Memory B cell (primary cell): ENCODE results near the gene GATA3.

Experiments used
- ATAC-seq: fragments of 150-1000 bp; cut with Tn5 transposase; 2 replicates; pipeline ENCODE4 v1.10.0; 2021; ENCODE audit warnings: low read depth, mild to moderate bottlenecking, moderate library complexity
- DNase-seq, 2 donors: peaks; one replicate each; pipeline ENCODE4 v3.0.0; 2022; ENCODE audit warnings: low spot score in 2 of 2
- H3K27ac Mint-ChIP-seq: one replicate; pipeline ENCODE4 v1.8.0; 2022; ENCODE audit warnings: mild to moderate bottlenecking, moderate library complexity, mixed read lengths
- H3K27me3 Mint-ChIP-seq: one replicate; pipeline ENCODE4 v1.8.0; 2022; ENCODE audit warnings: mixed read lengths
- H3K36me3 Mint-ChIP-seq: one replicate; pipeline ENCODE4 v1.8.0; 2022; ENCODE audit warnings: mild to moderate bottlenecking, mixed read lengths
- H3K4me1 Mint-ChIP-seq: one replicate; pipeline ENCODE4 v1.8.0; 2022; ENCODE audit warnings: mixed read lengths
- H3K4me3 Mint-ChIP-seq: one replicate; pipeline ENCODE4 v1.8.0; 2022; ENCODE audit warnings: mild to moderate bottlenecking, moderate library complexity, mixed read lengths
- H3K9me3 Mint-ChIP-seq: one replicate; pipeline ENCODE4 v1.8.0; 2022; ENCODE audit warnings: mixed read lengths

Gene GATA3

GRCh38 chr10:8034466-8035005 lies 20.0 kb upstream of the GATA3 start:
- Mint-ChIP-seq H3K9me3 (peaks cover 6% of the 10 kb centered on the region), H3K27me3 (peaks cover 39% of the 10 kb centered on the region), H3K27ac (no peak overlapping the region), H3K36me3 (peaks cover 1% of the 10 kb centered on the region), H3K4me3 (no peak overlapping the region), H3K4me1 (no peaks in the 10 kb centered on the region)
- ATAC-seq = no peak
- no peak for DNase-seq

- Mint-ChIP-seq H3K4me3 (no peak overlapping the region), H3K27ac (no peak overlapping the region)
- no peak for ATAC-seq
Measured at GRCh38 chr10:8035006-8035640, 19.4 kb upstream of the GATA3 start.

DNA sequence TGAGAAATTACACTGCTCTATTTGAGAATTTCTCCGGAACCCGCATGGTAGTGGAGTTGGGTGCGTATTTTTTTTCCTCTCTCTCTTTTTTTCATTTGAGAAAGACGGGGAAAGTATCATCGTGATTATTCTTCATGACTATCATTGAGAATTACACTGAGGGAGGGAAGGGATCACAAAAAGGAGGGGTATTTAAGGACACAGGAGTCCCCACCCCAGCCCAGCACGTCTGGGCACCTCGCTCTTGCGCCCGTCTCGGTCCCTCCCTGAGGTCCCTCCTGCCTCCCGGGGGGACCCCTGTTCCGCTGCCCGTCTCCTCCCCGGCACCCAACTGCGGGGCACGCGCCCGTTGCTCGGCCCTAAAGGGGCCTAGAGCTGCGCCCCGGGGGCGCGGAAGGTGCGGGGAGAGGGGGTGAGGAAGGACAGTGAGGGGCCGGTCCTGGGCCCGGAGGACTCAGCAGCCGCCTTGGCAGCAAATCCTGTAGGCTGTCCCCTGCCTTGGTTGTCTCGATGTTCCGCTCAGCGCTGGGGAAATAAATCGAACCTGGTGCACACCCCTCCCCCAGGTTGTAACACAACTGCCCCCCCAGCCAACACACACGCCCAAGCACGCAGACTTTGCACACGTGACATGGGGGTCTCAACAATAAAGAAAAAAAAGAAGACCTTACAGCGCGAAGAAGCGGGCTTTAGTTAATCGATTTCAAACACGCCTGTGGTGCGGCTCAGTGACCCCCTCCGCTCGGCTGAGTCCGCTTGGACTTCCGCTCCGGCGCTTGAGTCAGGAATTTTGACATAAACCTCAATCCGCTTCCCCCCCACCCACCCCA lies 18.6 kb upstream of the GATA3 start:
- no peaks in the 10 kb centered on the region for H3K4me1 Mint-ChIP-seq
- peaks cover 33% of the 10 kb centered on the region for H3K27me3 Mint-ChIP-seq
- no peak overlapping the region for H3K4me3 Mint-ChIP-seq
- DNase-seq (no peak), ATAC-seq (no peak)
- H3K27ac Mint-ChIP-seq = no peak overlapping the region
- peaks cover 1% of the 10 kb centered on the region for H3K36me3 Mint-ChIP-seq
- peaks cover 6% of the 10 kb centered on the region for H3K9me3 Mint-ChIP-seq

More at GRCh38 chr10:8035006-8035640, 19.4 kb upstream of the GATA3 start:
- peaks cover 6% of the 10 kb centered on the region for H3K9me3 Mint-ChIP-seq
- H3K36me3 Mint-ChIP-seq = peaks cover 1% of the 10 kb centered on the region
- no peak for DNase-seq
- H3K27me3 Mint-ChIP-seq = peaks cover 37% of the 10 kb centered on the region
- H3K4me1 Mint-ChIP-seq = no peaks in the 10 kb centered on the region

DNA sequence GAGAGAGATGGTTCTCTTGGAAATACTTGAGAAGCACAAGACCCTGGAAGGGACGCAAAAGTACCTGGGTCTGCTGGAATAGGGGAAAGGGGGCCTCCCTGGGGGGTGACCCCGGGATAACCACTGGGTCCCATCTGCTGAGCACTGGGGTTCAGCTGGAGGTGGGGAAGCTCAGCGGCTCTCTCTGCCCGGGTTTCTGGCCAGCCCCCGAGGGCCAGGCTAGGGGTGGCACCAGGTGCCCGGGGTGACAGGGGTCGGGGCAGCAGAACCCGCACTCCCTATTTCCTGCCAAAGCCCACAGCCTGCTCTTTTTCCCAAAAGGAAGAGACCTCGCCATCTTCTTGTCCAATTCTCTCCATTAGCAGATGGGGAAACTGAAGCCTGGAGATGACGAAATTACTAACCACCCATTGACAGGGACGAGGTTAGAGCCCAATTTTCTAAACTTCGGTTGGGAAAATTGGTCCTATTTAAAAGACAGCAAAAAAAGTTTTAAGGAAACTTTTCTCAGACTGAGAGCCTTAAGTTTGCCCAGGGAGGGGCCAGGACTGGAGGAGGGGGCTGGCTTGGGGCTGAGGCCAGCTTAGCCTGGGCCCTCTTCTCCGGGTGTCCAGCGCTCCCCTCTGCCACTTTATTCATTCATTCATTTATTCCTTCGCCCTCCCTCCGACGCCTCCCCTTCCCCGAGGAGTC lies 17.8 kb upstream of the GATA3 start:
- Mint-ChIP-seq H3K4me1 (no peaks in the 10 kb centered on the region), H3K9me3 (peaks cover 6% of the 10 kb centered on the region)

DNA sequence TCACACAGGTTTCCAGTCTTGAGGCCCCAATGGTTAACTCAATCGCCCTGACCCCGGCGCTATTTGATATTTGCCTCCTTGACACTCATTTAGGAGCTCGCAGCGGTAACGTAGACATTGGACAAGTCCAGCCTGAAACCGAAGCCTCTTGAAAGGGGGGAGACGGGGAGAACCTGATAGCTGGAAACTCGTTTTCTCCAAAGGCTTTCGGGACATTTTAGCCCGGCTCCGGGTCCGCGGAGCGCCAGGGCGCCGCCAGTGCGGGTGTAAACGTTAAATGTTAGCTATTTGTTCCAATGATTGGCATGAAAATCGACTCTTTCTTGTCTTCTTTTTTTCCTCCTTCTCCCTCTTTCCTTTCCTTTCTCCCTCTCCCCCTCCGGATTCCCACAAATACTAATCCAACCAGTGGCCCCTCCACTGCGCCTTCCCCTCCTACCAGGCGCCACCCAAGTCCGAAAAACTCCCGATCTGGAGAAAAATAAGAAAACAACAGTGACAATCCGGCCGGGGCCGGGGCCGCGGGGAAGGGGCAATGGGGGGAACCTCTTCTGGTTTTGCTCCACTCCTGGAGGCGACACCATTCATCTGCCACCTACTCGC lies 17.2 kb upstream of the GATA3 start:
- Mint-ChIP-seq H3K36me3 (peaks cover 1% of the 10 kb centered on the region), H3K9me3 (peaks cover 6% of the 10 kb centered on the region), H3K4me1 (peaks cover under 1% of the 10 kb centered on the region), H3K27me3 (peaks cover 36% of the 10 kb centered on the region), H3K27ac (no peak overlapping the region), H3K4me3 (no peak overlapping the region)
- ATAC-seq = no peak
- no peak for DNase-seq

More for the DNA sequence above, 17.8 kb upstream of the GATA3 start:
- Mint-ChIP-seq H3K27me3 (peaks cover 34% of the 10 kb centered on the region), H3K4me3 (no peak overlapping the region), H3K36me3 (peaks cover 1% of the 10 kb centered on the region), H3K27ac (no peak overlapping the region)
- DNase-seq (no peak), ATAC-seq (no peak)

DNA sequence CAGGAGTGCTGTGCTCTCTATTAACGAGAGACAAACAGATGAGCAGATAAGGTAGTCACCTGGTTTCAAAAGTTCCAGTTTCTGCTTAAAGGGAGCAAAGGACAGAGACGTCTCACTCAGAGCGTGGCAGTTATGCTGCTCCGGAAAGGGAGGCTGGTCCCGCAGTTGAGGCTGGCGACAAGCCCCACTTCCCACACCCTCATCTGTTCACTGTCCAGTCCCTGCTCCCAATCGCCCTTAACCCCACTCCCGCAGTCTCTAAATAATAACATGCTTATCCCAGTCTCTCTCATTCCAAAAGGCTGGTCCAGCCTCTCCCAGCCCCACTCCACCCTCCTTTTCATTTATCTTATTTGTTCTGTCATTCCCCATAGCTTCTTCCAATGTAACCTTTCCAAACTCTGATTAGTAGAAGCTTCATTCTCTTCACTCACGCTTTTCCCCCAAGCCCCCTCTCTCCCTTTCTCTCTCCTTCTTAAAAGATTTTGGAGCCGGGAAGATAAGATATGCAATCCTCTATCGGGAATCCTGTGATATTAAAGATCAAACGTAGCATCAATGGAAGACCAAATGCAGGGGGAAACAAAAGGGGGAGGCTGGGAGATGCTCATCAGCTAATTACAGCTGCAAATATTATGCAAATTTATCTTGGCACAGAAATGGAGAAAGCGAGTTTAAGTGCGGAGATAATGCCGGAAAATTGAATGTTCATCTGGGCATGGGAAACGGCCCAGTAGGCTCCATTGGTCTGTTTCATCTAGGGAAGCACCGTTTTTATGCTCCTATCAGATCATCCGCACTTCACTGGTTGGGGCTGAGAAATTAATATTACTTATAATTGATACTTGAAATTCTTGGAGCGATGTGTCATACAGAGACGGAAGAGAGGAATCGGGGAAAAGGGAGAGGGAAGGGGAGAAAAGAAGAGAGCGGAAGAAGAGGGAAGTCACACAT lies 16.3 kb upstream of the GATA3 start:
- H3K9me3 Mint-ChIP-seq = peaks cover 6% of the 10 kb centered on the region
- ATAC-seq (no peak), DNase-seq (no peak)
- H3K36me3 Mint-ChIP-seq = peaks cover 1% of the 10 kb centered on the region
- peaks cover 9% of the 10 kb centered on the region for H3K4me1 Mint-ChIP-seq
- no peak overlapping the region for H3K4me3 Mint-ChIP-seq
- no peak overlapping the region for H3K27ac Mint-ChIP-seq
- H3K27me3 Mint-ChIP-seq = peaks cover 44% of the 10 kb centered on the region

GRCh38 chr10:8039321-8039881 lies 15.1 kb upstream of the GATA3 start:
- no peak overlapping the region for H3K27ac Mint-ChIP-seq
- H3K4me3 Mint-ChIP-seq = no peak overlapping the region

DNA sequence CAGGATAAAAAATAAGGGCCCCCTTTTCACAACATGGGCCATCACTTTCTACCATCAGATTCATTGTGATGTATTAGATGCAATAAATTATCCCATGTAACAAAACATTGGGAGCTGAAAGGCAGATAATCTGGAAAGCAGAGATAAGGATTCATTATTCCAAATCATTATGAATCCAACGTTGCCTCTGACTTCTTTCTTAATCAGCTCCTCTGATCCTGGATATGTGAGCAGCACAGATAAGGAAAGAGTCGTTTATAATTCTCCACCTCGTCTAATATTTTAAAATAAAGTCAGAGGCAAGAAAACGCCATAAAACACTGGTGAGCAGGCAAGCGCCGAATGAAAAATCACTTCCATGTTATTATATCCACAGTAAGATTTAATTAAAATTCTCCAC lies 13.8 kb upstream of the GATA3 start:
- ATAC-seq = no peak
- peaks cover 6% of the 10 kb centered on the region for H3K9me3 Mint-ChIP-seq
- DNase-seq = no peak
- H3K4me1 Mint-ChIP-seq = peaks cover 21% of the 10 kb centered on the region
- no peak overlapping the region for H3K4me3 Mint-ChIP-seq
- H3K27me3 Mint-ChIP-seq = peaks cover 46% of the 10 kb centered on the region
- H3K36me3 Mint-ChIP-seq = peaks cover 1% of the 10 kb centered on the region
- no peak overlapping the region for H3K27ac Mint-ChIP-seq

More at GRCh38 chr10:8039321-8039881, 15.1 kb upstream of the GATA3 start:
- no peak for DNase-seq
- Mint-ChIP-seq H3K27me3 (peaks cover 47% of the 10 kb centered on the region), H3K4me1 (peaks cover 15% of the 10 kb centered on the region), H3K9me3 (peaks cover 6% of the 10 kb centered on the region), H3K36me3 (peaks cover 1% of the 10 kb centered on the region)
- no peak for ATAC-seq

- Mint-ChIP-seq H3K36me3 (peaks cover 1% of the 10 kb centered on the region), H3K27me3 (peaks cover 50% of the 10 kb centered on the region), H3K27ac (no peak overlapping the region), H3K4me3 (no peak overlapping the region), H3K4me1 (peaks cover 24% of the 10 kb centered on the region), H3K9me3 (peaks cover 6% of the 10 kb centered on the region)
- no peak for DNase-seq
- no peak for ATAC-seq
Measured at GRCh38 chr10:8041284-8041991, 13.1 kb upstream of the GATA3 start.

GRCh38 chr10:8041992-8042720 lies 12.3 kb upstream of the GATA3 start:
- Mint-ChIP-seq H3K4me1 (peaks cover 25% of the 10 kb centered on the region), H3K4me3 (no peak overlapping the region), H3K27me3 (peaks cover 53% of the 10 kb centered on the region), H3K9me3 (peaks cover 6% of the 10 kb centered on the region), H3K36me3 (peaks cover 1% of the 10 kb centered on the region), H3K27ac (peak overlapping the region; percentile 28)
- ATAC-seq (no peak), DNase-seq (no peak)

DNA sequence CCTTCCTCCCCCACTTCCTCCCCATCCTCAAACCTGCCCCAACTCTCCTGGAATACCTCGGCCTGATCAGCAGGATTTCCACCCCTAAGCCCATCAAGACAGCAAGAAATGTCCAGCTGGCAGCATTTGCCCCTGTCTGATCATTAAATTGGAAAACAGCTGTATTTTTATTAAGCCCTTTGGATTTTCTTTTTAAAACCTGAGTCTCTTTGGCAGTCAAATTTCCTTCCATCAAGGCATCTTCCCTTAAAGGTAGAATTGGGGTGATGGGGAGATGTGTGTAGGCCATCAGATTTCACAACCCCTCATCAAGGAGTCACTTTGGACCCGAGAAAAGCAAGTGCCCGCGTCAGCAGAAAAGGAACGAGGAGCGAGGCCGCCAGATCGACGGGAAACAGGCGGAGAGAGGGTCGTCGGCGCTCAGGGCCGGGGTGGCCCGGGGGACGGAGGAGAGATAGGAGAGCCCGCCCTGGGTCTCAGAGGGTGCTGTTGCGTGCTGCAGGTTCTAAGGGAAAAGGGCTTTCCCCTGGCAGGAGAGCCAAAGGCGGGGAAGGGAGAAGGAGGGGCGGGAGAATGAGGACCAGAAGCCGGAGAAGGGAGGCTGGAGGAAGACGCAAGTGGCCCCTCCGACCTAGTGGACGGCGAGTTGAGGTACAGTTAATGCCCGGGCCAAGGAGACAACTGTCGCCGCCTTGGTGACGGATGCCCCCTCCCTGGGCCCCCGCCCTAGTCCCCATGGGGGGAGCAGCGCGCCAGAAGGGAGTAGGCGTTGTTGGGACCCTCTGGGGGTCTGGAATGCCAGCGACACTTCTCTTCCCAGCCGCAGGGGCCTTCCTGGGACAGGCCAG lies 11.5 kb upstream of the GATA3 start:
- H3K27me3 Mint-ChIP-seq = peaks cover 54% of the 10 kb centered on the region
- H3K4me3 Mint-ChIP-seq = no peak overlapping the region
- ATAC-seq = no peak
- peaks cover 6% of the 10 kb centered on the region for H3K9me3 Mint-ChIP-seq
- DNase-seq = no peak
- H3K27ac Mint-ChIP-seq = peak overlapping the region; percentile 28
- peaks cover 25% of the 10 kb centered on the region for H3K4me1 Mint-ChIP-seq
- H3K36me3 Mint-ChIP-seq = peaks cover 1% of the 10 kb centered on the region
